ENCODE measurements around the gene GNG8.

GRCh38 chr19:46629546-46630025, 6.4 kb downstream of the GNG8 start:
- TF ChIP-seq CTCF (conservative IDR thresholded peaks at IDR 0.05; ENCODE audit: low read depth, low read length) (no peak), EZH2 (IDR thresholded peaks at IDR 0.05; ENCODE audit: borderline replicate concordance, low read depth, low read length, poor library complexity, severe bottlenecking) (no peak)
